ENCODE results near the gene SEPTIN14.
"Not testable (repeated sequence)": the region's sequence is repeated elsewhere in the genome, so short reads cannot be mapped to it uniquely, and the experiment has no call there.

The SEPTIN14 gene

GRCh38 chr7:55877308-55877707, 14.8 kb upstream of the SEPTIN14 start (continued):
- no peak for TF ChIP-seq POU6F1 (CRISPR knock-in tag; IDR thresholded peaks at IDR 0.05; ENCODE audit: borderline replicate concordance, low read depth)
- TF ChIP-seq ARNTL (CRISPR knock-in tag; IDR thresholded peaks at IDR 0.05; ENCODE audit: borderline replicate concordance, low read depth): no peak
- no peak for TF ChIP-seq ZFP30 (CRISPR knock-in tag; IDR thresholded peaks at IDR 0.05)
- no peak for TF ChIP-seq BACH2 (CRISPR knock-in tag; IDR thresholded peaks at IDR 0.05; ENCODE audit: borderline replicate concordance)
- no peak for TF ChIP-seq ZNF70 (CRISPR knock-in tag; IDR thresholded peaks at IDR 0.05)

DNA sequence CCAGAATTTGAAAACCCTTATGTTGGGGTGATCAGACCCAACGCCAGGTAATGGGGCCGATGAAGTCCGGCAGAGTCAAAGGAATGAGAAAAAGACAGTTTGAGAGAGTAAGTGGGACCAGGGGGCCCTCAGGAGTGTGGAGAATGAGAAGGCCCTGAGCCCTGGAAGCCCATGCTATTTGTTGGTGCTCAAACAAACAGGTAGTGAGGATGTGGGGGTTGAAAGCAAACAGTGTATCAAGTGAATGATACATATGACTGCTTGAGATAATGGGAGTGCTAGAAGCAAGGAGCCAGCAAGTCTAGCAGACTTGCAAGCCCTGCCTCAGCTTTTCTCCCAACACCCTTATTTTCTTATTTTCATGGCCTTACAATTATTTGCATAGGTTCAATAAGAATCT, 11.2 kb upstream of the SEPTIN14 start:
- no peak for ATAC-seq
- TF ChIP-seq PPARA (CRISPR knock-in tag; IDR thresholded peaks at IDR 0.05; ENCODE audit: borderline replicate concordance): no peak
- TF ChIP-seq BACH2 (CRISPR knock-in tag; IDR thresholded peaks at IDR 0.05; ENCODE audit: borderline replicate concordance): no peak
- TF ChIP-seq TOX (CRISPR knock-in tag; IDR thresholded peaks at IDR 0.05; ENCODE audit: borderline replicate concordance): no peak
- TF ChIP-seq ARNTL (CRISPR knock-in tag; IDR thresholded peaks at IDR 0.05; ENCODE audit: borderline replicate concordance, low read depth): no peak
- TF ChIP-seq, protein P1, sequence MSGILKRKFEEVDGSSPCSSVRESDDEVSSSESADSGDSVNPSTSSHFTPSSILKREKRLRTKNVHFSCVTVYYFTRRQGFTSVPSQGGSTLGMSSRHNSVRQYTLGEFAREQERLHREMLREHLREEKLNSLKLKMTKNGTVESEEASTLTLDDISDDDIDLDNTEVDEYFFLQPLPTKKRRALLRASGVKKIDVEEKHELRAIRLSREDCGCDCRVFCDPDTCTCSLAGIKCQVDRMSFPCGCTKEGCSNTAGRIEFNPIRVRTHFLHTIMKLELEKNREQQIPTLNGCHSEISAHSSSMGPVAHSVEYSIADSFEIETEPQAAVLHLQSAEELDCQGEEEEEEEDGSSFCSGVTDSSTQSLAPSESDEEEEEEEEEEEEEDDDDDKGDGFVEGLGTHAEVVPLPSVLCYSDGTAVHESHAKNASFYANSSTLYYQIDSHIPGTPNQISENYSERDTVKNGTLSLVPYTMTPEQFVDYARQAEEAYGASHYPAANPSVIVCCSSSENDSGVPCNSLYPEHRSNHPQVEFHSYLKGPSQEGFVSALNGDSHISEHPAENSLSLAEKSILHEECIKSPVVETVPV (CRISPR knock-in tag; IDR thresholded peaks at IDR 0.05): no peak
- TF ChIP-seq SNAI2 (CRISPR knock-in tag; IDR thresholded peaks at IDR 0.05): no peak
- TF ChIP-seq, protein P2, sequence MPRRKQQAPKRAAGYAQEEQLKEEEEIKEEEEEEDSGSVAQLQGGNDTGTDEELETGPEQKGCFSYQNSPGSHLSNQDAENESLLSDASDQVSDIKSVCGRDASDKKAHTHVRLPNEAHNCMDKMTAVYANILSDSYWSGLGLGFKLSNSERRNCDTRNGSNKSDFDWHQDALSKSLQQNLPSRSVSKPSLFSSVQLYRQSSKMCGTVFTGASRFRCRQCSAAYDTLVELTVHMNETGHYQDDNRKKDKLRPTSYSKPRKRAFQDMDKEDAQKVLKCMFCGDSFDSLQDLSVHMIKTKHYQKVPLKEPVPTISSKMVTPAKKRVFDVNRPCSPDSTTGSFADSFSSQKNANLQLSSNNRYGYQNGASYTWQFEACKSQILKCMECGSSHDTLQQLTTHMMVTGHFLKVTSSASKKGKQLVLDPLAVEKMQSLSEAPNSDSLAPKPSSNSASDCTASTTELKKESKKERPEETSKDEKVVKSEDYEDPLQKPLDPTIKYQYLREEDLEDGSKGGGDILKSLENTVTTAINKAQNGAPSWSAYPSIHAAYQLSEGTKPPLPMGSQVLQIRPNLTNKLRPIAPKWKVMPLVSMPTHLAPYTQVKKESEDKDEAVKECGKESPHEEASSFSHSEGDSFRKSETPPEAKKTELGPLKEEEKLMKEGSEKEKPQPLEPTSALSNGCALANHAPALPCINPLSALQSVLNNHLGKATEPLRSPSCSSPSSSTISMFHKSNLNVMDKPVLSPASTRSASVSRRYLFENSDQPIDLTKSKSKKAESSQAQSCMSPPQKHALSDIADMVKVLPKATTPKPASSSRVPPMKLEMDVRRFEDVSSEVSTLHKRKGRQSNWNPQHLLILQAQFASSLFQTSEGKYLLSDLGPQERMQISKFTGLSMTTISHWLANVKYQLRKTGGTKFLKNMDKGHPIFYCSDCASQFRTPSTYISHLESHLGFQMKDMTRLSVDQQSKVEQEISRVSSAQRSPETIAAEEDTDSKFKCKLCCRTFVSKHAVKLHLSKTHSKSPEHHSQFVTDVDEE (CRISPR knock-in tag; IDR thresholded peaks at IDR 0.05): no peak
- no peak for TF ChIP-seq ZNF8 (CRISPR knock-in tag; IDR thresholded peaks at IDR 0.05)
- TF ChIP-seq ZNF565 (CRISPR knock-in tag; conservative IDR thresholded peaks at IDR 0.05; ENCODE audit: low read depth): no peak
- TF ChIP-seq OSR1 (CRISPR knock-in tag; IDR thresholded peaks at IDR 0.05): no peak
- no peak for TF ChIP-seq PATZ1 (CRISPR knock-in tag; IDR thresholded peaks at IDR 0.05; ENCODE audit: borderline replicate concordance)
- TF ChIP-seq ZFP3 (CRISPR knock-in tag; IDR thresholded peaks at IDR 0.05): no peak

DNA sequence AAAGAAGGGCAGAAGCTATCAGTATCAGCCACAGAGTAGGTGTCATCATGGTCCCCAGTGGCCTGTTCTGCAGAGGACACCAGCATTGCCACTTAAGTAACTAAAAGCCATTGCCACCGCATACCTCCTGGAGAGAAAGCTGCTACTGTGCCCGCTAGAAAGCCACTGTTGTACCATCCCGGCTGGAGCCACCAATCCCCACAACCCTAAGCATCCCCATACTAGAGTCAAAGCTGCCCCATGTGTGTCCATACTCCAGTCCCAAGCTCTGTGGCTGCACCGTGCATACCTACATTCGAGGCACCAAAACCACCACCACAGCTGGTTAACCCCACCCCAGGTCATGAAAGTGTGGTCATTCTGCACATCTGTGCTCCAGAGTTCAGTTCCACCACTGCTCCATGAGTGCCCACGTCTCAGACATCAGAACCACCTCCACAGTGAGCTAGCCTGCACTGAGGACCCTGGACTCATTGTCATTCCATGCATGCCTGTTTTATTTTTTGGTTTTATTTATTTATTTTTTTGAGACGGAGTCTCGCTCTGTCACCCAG, 9.5 kb upstream of the SEPTIN14 start:
- no peak for TF ChIP-seq PPARA (CRISPR knock-in tag; IDR thresholded peaks at IDR 0.05; ENCODE audit: borderline replicate concordance)
- no peak for TF ChIP-seq ZFP3 (CRISPR knock-in tag; IDR thresholded peaks at IDR 0.05)
- TF ChIP-seq ZNF70 (CRISPR knock-in tag; IDR thresholded peaks at IDR 0.05): no peak
- TF ChIP-seq ARNTL (CRISPR knock-in tag; IDR thresholded peaks at IDR 0.05; ENCODE audit: borderline replicate concordance, low read depth): no peak
- TF ChIP-seq ZFP30 (CRISPR knock-in tag; IDR thresholded peaks at IDR 0.05): no peak
- TF ChIP-seq TCF4 (CRISPR knock-in tag; IDR thresholded peaks at IDR 0.05; ENCODE audit: borderline replicate concordance): no peak
- TF ChIP-seq ZC3H10 (CRISPR knock-in tag; IDR thresholded peaks at IDR 0.05): no peak
- TF ChIP-seq RARB (CRISPR knock-in tag; IDR thresholded peaks at IDR 0.05): no peak
- no peak for TF ChIP-seq GLIS3 (CRISPR knock-in tag; IDR thresholded peaks at IDR 0.05)
- ATAC-seq: no peak; the same call in 2 of the 3 replicates

- not testable (repeated sequence) for ATAC-seq
These were observed 6.4 kb upstream of the SEPTIN14 start for GRCh38 chr7:55868989-55869388.

DNA sequence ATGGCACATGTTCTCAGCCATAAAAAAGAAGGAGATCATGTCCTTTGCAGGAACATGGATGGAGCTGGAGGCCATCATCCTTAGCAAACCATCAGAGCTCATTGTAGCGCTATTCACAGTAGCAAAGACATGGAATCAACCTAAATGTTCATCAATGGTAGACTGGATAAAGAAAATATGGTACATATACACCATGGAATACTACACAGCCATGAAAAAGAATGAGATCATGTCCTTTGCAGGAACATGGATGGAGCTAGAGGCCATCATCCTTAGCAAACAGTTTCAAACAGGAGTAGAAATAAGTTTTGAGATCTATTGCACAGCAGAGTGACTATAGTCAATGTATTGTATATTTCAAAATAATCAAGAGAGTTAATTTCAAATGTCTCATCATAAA, 17.4 kb downstream of the SEPTIN14 start:
- ATAC-seq: not testable (repeated sequence)
